Measurements from ENCODE around the gene FOXF2. TPM values are rescaled to one million over a fixed set of nuclear protein-coding genes. Genes with fewer than 3 reads are reported as not detected.

FOXF2 gene
- total and polyA plus RNA-seq, 2 donors (not counting 1 experiment from before 2014, with no cell fraction given): not detected

DNA sequence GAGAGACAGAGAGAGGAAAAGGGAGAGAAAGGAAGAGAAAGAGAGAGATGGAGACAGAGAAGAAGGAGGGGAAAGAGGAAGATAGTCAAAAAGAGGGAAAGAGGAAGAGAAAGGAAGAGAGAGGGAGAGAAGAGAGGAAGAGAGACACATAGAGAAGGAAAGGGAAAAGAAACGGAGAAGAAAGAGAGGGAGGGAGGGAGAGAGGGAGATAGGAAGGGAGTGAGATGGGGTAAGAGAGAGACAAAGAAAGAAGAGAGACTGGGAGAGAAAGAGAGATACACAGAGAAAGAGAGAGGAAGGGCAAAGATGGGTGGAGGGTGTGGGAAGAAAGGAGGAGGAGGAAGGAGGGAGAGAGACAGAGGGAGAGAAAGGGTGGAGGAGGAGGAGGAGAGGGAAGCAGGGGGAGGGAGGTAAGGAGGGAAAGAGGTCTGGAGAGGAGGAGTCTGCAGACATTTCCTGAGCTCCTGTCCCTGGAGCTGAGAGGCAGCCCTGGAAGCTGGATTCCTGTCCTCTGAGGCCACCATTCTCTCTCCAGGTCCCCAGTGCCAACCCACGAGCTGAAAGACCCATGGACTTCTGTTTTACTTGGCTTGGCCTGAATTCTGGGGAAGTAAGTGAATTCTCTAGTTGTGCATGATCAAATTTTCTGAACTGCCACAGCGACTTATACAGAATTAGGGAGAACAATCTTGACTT lies 9.9 kb downstream of the FOXF2 start:
- H3K27ac Mint-ChIP-seq: no peak overlapping the region
- no peak for TF ChIP-seq EZH2 (IDR thresholded peaks at IDR 0.05; ENCODE audit: borderline replicate concordance, insufficient read depth, low read depth, low read length, poor library complexity, severe bottlenecking)
- TF ChIP-seq, protein P1, sequence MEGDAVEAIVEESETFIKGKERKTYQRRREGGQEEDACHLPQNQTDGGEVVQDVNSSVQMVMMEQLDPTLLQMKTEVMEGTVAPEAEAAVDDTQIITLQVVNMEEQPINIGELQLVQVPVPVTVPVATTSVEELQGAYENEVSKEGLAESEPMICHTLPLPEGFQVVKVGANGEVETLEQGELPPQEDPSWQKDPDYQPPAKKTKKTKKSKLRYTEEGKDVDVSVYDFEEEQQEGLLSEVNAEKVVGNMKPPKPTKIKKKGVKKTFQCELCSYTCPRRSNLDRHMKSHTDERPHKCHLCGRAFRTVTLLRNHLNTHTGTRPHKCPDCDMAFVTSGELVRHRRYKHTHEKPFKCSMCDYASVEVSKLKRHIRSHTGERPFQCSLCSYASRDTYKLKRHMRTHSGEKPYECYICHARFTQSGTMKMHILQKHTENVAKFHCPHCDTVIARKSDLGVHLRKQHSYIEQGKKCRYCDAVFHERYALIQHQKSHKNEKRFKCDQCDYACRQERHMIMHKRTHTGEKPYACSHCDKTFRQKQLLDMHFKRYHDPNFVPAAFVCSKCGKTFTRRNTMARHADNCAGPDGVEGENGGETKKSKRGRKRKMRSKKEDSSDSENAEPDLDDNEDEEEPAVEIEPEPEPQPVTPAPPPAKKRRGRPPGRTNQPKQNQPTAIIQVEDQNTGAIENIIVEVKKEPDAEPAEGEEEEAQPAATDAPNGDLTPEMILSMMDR (IDR thresholded peaks at IDR 0.05): no peak
- H3K27me3 Mint-ChIP-seq: peaks cover 50% of the 10 kb centered on the region
- Histone ChIP-seq H3K9me3 (ENCODE audit: control extremely low read depth in 1 of 3, control insufficient read depth in 2 of 3, insufficient read depth in 1 of 3, low read length in 2 of 3) (peaks cover 0 to under 1% (median 0%) of the 10 kb centered on the region in 3 donors), H3K4me1 (ENCODE audit: control insufficient read depth in 2 of 2, insufficient read depth in 2 of 2, low read length in 2 of 2) (peaks cover 1 to 4% of the 10 kb centered on the region in 2 donors), H3K27ac (ENCODE audit: low read length in 2 of 2) (no peak overlapping the region), H4K20me1 (ENCODE audit: control insufficient read depth, insufficient read depth, low read length, poor library complexity, severe bottlenecking) (no peaks in the 10 kb centered on the region), H2AFZ (ENCODE audit: insufficient read depth, low read depth, low read length, poor library complexity, severe bottlenecking) (no peak overlapping the region), H3K9ac (ENCODE audit: low read length) (no peak overlapping the region), H3K4me3 (ENCODE audit: control extremely low read depth in 1 of 5, extremely low read depth in 1 of 5, insufficient read depth in 1 of 5, low read depth in 2 of 5, low read length in 4 of 5) (no peak overlapping the region), H3K79me2 (ENCODE audit: control insufficient read depth, insufficient read depth, low read length) (no peaks in the 10 kb centered on the region), H3K36me3 (replicated peaks in 1 of 2; ENCODE audit: control extremely low read depth in 1 of 2, control insufficient read depth in 1 of 2, extremely low read depth in 1 of 2, insufficient read depth in 2 of 2, low read length in 1 of 2) (no peaks in the 10 kb centered on the region), H3K4me2 (replicated peaks; ENCODE audit: low read depth, low read length, poor library complexity, severe bottlenecking) (no peak overlapping the region), H3K27me3 (replicated peaks in 1 of 4; ENCODE audit: control extremely low read depth in 1 of 4, control insufficient read depth in 3 of 4, insufficient read depth in 4 of 4, low read length in 3 of 4) (peaks cover 0 to 51% (median 28%) of the 10 kb centered on the region in 4 experiments)
- ChIA-PET CTCF (interaction anchor here (0.6 to 2.3 kb wide), 2 partner anchors 13 to 807 kb away, joined by 4 to 8 read pairs; no protein-coding TSS in a partner anchor), POLR2A (no interaction called here)
- ATAC-seq (ENCODE audit: low read depth) (no peak), DNase-seq (no peak)
- H3K4me1 Mint-ChIP-seq: peaks cover 6% of the 10 kb centered on the region
- WGBS (ENCODE audit: insufficient coverage): 59% methylated on average over 2 of the region's 3 CpGs
- no peaks in the 10 kb centered on the region for H3K9me3 Mint-ChIP-seq (ENCODE audit: insufficient read depth)
- intact Hi-C loops (cut with micrococcal nuclease): loop anchor here (5.0 kb wide), 1 partner anchor 1212 kb away; no protein-coding TSS in a partner anchor
- H3K4me3 Mint-ChIP-seq: no peak overlapping the region

Measured in B cell (primary cell).